B cell (primary cell): Measurements from ENCODE around the gene SLFN13. TPM values are rescaled to one million over a fixed set of nuclear protein-coding genes. Genes with fewer than 3 reads are reported as not detected.

ENCODE experiments used
- ATAC-seq: fragments of 200-7000 bp; cut with Tn5 transposase; one replicate; pipeline ENCODE4 v1.10.0; 2021; ENCODE audit warnings: low read depth, mild to moderate bottlenecking, moderate number of reproducible peaks, moderate library complexity
- CTCF ChIA-PET: fragments of 350-600 bp; sonication (Branson Sonifier 250); formaldehyde crosslinking; loops from one replicate; lab custom pipeline; 2021; ENCODE audit warnings: antibody characterized with exemption, inconsistent platforms; lab: Charles Lee
- POLR2A ChIA-PET: fragments of 350-600 bp; sonication (Branson Sonifier 250); formaldehyde crosslinking; loops from one replicate; lab custom pipeline; 2021; ENCODE audit warnings: antibody characterized with exemption; lab: Charles Lee
- DNase-seq: peaks from one replicate; pipeline ENCODE4 v3.0.0; 2013
- H2AFZ ChIP-seq: 2 replicates; pipeline ENCODE4 v1.6.1; 2012; ENCODE audit warnings: mild to moderate bottlenecking, low read depth, low read length; ENCODE audit not compliant: insufficient read depth, poor library complexity, severe bottlenecking
- H3K27ac ChIP-seq, 2 donors: 1 replicate in 1 of 2; 2 replicates in 1 of 2; pipeline ENCODE4 v1.5.1; 2012 to 2013; ENCODE audit warnings: low read length in 2 of 2, mild to moderate bottlenecking in 2 of 2, moderate library complexity in 1 of 2
- H3K27me3 ChIP-seq, 4 experiments: fragments of 200-600 bp in 1 of 4; sonication (generic) in 1 of 4; replicated peaks in 1 of 4; 1 replicate in 2 of 4; 2 replicates in 2 of 4; pipeline versions ENCODE4 v1.6.1 to v1.7.0; 2013 to 2016; ENCODE audit warnings: low read length in 3 of 4, mild to moderate bottlenecking in 2 of 4, mixed read lengths in 1 of 4, moderate library complexity in 1 of 4; ENCODE audit not compliant: insufficient read depth in 4 of 4, control insufficient read depth in 3 of 4; ENCODE audit errors: control extremely low read depth in 1 of 4
- H3K36me3 ChIP-seq, 2 experiments: replicated peaks in 1 of 2; 1 replicate in 1 of 2; 2 replicates in 1 of 2; pipeline versions ENCODE4 v1.6.1 to v1.7.1; 2013; ENCODE audit warnings: low read length in 1 of 2; ENCODE audit not compliant: insufficient read depth in 2 of 2, control insufficient read depth in 1 of 2; ENCODE audit errors: control extremely low read depth in 1 of 2, extremely low read depth in 1 of 2
- H3K4me1 ChIP-seq, 2 donors: fragments of 200-600 bp in 1 of 2; sonication (generic) in 1 of 2; 1 replicate in 1 of 2; 2 replicates in 1 of 2; pipeline versions ENCODE4 v1.5.1 to v1.6.1; 2013 to 2017; ENCODE audit warnings: low read length in 2 of 2; ENCODE audit not compliant: control insufficient read depth in 2 of 2, insufficient read depth in 2 of 2
- H3K4me2 ChIP-seq: replicated peaks from 2 replicates; pipeline ENCODE3; 2012; ENCODE audit warnings: mild to moderate bottlenecking, low read depth, low read length; ENCODE audit not compliant: poor library complexity, severe bottlenecking
- H3K4me3 ChIP-seq, 5 experiments: fragments of 200-600 bp in 1 of 5; sonication (generic) in 1 of 5; 1 replicate in 3 of 5; 2 replicates in 2 of 5; pipeline versions ENCODE4 v1.5.1 to v1.7.0; 2011 to 2016; ENCODE audit warnings: low read length in 4 of 5, mild to moderate bottlenecking in 4 of 5, low read depth in 2 of 5, control low read depth in 1 of 5, moderate library complexity in 1 of 5; ENCODE audit not compliant: insufficient read depth in 1 of 5; ENCODE audit errors: control extremely low read depth in 1 of 5, extremely low read depth in 1 of 5
- H3K79me2 ChIP-seq: fragments of 200-600 bp; sonication (generic); one replicate; pipeline ENCODE4 v1.6.0; 2016; ENCODE audit warnings: low read length; ENCODE audit not compliant: control insufficient read depth, insufficient read depth
- H3K9ac ChIP-seq: fragments of 200-600 bp; sonication (generic); 2 replicates; pipeline ENCODE4 v1.6.1; 2017; ENCODE audit warnings: mild to moderate bottlenecking, low read length, moderate library complexity
- H3K9me3 ChIP-seq, 3 donors: one replicate each; pipeline versions ENCODE4 v1.6.1 to v1.7.1; 2013; ENCODE audit warnings: low read length in 2 of 3; ENCODE audit not compliant: control insufficient read depth in 2 of 3, insufficient read depth in 1 of 3; ENCODE audit errors: control extremely low read depth in 1 of 3
- H4K20me1 ChIP-seq: 2 replicates; pipeline ENCODE4 v1.6.0; 2012; ENCODE audit warnings: mild to moderate bottlenecking, low read length; ENCODE audit not compliant: insufficient read depth, control insufficient read depth, poor library complexity, severe bottlenecking
- H3K27ac Mint-ChIP-seq: one replicate; pipeline ENCODE4 v1.8.0; 2021; ENCODE audit warnings: mixed read lengths
- H3K27me3 Mint-ChIP-seq: one replicate; pipeline ENCODE4 v1.8.0; 2021; ENCODE audit warnings: mixed read lengths
- H3K4me1 Mint-ChIP-seq: one replicate; pipeline ENCODE4 v1.8.0; 2021; ENCODE audit warnings: mixed read lengths
- H3K4me3 Mint-ChIP-seq: one replicate; pipeline ENCODE4 v1.8.0; 2021; ENCODE audit warnings: mixed read lengths
- H3K9me3 Mint-ChIP-seq: one replicate; pipeline ENCODE4 v1.8.0; 2022; ENCODE audit warnings: mixed read lengths; ENCODE audit not compliant: insufficient read depth
- CTCF ChIP-seq: fragments of 200-600 bp; IDR thresholded peaks from one replicate; pipeline ENCODE4 v1.8.0; 2022; ENCODE audit warnings: antibody characterized with exemption, mild to moderate bottlenecking
- EZH2 ChIP-seq: IDR thresholded peaks from 2 replicates; pipeline ENCODE4 v1.6.1; 2012; ENCODE audit warnings: borderline replicate concordance, low read depth, mild to moderate bottlenecking, moderate library complexity, low read length; ENCODE audit not compliant: insufficient read depth, poor library complexity, severe bottlenecking
- intact Hi-C: fragments of 100-400 bp; cut with micrococcal nuclease; formaldehyde crosslinking; loops from one replicate; pipeline ENCODE4 v1.10.0; 2022
- polyA plus RNA-seq: library from polyadenylated mRNA; depleted of rRNA; stranded (reverse); fragments of >200 nt; gene quantifications from 2 replicates; pipeline ENCODE4 v1.2.3, GENCODE V29; 2012
- small RNA-seq: library from RNA; depleted of rRNA; stranded (forward); fragments of <200 nt; gene quantifications from one replicate; pipeline ENCODE3, GENCODE V24; 2012; ENCODE audit warnings: low replicate concordance, low read depth; ENCODE audit not compliant: insufficient read length
- total RNA-seq, 2 donors: library from RNA; stranded (reverse); fragments of 120-200 nt in 1 of 2; gene quantifications; 1 replicate in 1 of 2; 2 replicates in 1 of 2; pipeline versions ENCODE4 v1.2.3 to v1.2.4, GENCODE V29; 2013 to 2022

SLFN13 gene
- total and polyA plus RNA-seq, 2 donors (not counting 1 experiment from before 2014, with no cell fraction given) = 9.5 to 31.0 TPM

DNA sequence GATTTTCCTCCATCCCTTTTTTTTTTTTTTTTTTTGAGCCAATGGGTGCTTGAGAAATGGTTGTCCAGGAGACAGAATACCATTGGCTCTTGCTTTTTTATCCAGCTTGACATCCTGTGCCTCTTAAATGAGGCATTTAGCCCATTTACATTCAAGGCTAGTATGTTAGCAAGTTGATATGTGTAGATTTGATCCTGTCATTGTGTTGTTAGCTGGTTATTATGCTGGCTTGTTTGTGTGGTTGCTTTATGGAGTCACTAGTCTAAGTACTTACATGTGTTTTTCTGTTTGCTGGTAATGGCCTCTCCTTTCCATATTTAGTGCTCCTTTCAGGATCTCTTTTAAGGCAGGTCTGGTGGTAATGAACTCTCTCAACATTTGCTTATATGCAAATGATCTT is 61.1 kb downstream of the SLFN13 start:
- Histone ChIP-seq H3K36me3 (no peaks in the 10 kb centered on the region), H3K9me3 (peaks cover 0 to 4% (median 0%) of the 10 kb centered on the region in 3 donors), H3K9ac (no peak overlapping the region), H3K79me2 (no peaks in the 10 kb centered on the region), H3K4me3 (no peak overlapping the region), H4K20me1 (no peaks in the 10 kb centered on the region), H3K27me3 (no peaks in the 10 kb centered on the region), H3K27ac (no peak overlapping the region), H3K4me2 (no peak overlapping the region), H3K4me1 (no peaks in the 10 kb centered on the region), H2AFZ (no peak overlapping the region)
- no peaks in the 10 kb centered on the region for H3K9me3 Mint-ChIP-seq
- no peak for TF ChIP-seq EZH2
- no peak for TF ChIP-seq CTCF
- ChIA-PET POLR2A (no interaction called here), CTCF (interaction anchor here (1.6 kb wide), 1 partner anchor 12 kb away, joined by 8 read pairs; no protein-coding TSS in a partner anchor)
- H3K27me3 Mint-ChIP-seq = peaks cover 5% of the 10 kb centered on the region
- DNase-seq (no peak), ATAC-seq (no peak)
- intact Hi-C loops = no loop called here
- no peak overlapping the region for H3K27ac Mint-ChIP-seq
- no peak overlapping the region for H3K4me3 Mint-ChIP-seq
- H3K4me1 Mint-ChIP-seq = peaks cover 11% of the 10 kb centered on the region

Small RNA genes within 50 kb of the gene (small RNA-seq; reads per million reads assigned to genes)
- not detected for gene AC060766.5

Other genes with a start within 250 kb of the SLFN13 start
- gene SLFN5, start 205.7 kb downstream of the SLFN13 start, total RNA-seq = 11.1 and 12.5 TPM in 2 replicates
- gene SLFN5, start 205.7 kb downstream of the SLFN13 start, polyA plus RNA-seq = 0.82 and 1.5 TPM in 2 replicates
- gene SLFN11, start 75.1 kb downstream of the SLFN13 start, total RNA-seq = 48.1 and 52.2 TPM in 2 replicates
- 11.3 and 18.7 TPM in 2 replicates for gene SLFN11, start 75.1 kb downstream of the SLFN13 start, polyA plus RNA-seq
- gene SLFN12, start 16.3 kb downstream of the SLFN13 start, total RNA-seq = 8.0 and 10.4 TPM in 2 replicates
- gene SLFN12, start 16.3 kb downstream of the SLFN13 start, polyA plus RNA-seq = 1.9 and 2.5 TPM in 2 replicates
- gene SLFN12L, start 88.9 kb upstream of the SLFN13 start, total RNA-seq = 3.7 and 3.8 TPM in 2 replicates
- 0.43 and 0.97 TPM in 2 replicates for gene SLFN12L, start 88.9 kb upstream of the SLFN13 start, polyA plus RNA-seq
- not detected in 2 replicates for gene SLFN14, start 112.1 kb upstream of the SLFN13 start, total RNA-seq
- gene SLFN14, start 112.1 kb upstream of the SLFN13 start, polyA plus RNA-seq = not detected in 2 replicates
- 5.1 and 5.5 TPM in 2 replicates for gene PEX12, start 129.8 kb upstream of the SLFN13 start, total RNA-seq
- gene PEX12, start 129.8 kb upstream of the SLFN13 start, polyA plus RNA-seq = 2.3 and 2.6 TPM in 2 replicates
- 120 and 123 TPM in 2 replicates for gene AP2B1, start 138.6 kb upstream of the SLFN13 start, total RNA-seq
- gene AP2B1, start 138.6 kb upstream of the SLFN13 start, polyA plus RNA-seq = 29.3 and 33.1 TPM in 2 replicates